ENCODE measurements around the gene FABP3.

The FABP3 gene

GRCh38 chr1:31373056-31373896, at the start of gene FABP3:
Gene FABP3, minus strand, starts transcription at chr1:31373076. Its CDS starts 62 bp downstream, at chr1:31373014.
- no peak for DNase-seq (ENCODE audit: low read depth in 2 of 2, low spot score in 1 of 2)

GRCh38 chr1:31421371-31422040, 48.6 kb upstream of the FABP3 start:
- no peak for DNase-seq (ENCODE audit: low read depth in 2 of 2, low spot score in 1 of 2)

DNA sequence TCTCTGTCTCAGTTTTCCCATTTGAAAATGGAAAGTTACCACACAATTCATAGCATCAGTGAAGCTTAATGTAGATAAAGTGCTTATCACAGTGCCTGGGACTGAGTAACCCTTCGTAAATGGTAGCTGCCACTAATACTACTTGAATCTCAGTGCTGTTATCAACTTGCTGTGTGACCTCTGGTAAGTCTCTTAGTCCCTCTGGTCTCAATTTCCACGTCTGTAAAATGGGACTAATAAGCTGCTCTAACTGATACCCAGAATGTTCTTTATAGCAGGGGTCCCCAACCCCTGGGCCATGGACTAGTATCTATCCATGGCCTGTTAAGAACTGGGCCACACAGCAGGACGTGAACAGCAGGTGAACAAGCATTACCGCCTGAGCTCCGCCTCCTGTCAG, 47.8 kb upstream of the FABP3 start:
- DNase-seq (ENCODE audit: low read depth in 2 of 2, low spot score in 1 of 2) = no peak

GRCh38 chr1:31418626-31419323, 45.9 kb upstream of the FABP3 start:
- no peak for DNase-seq (ENCODE audit: low read depth in 2 of 2, low spot score in 1 of 2)

DNA sequence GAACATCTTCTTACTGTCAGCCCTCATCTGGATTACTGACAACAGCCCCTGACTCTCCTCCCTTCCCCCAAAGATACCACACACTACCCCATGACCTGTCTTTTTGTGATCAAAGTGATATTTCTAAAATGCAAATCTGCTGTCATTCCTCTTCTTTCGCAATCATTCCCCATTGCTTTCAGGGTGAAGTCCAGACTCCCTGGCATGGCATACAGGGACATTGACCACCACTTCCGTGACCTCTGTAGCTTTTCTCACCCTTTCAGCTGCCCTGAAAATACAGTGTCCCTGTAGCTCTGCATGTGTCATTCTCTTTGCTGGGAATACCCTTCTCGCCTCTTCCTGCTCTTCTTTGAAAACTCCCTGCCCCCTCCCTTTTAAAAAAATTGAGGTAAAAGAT, 44.3 kb upstream of the FABP3 start:
- no peak for DNase-seq (ENCODE audit: low read depth in 2 of 2, low spot score in 1 of 2)

DNA sequence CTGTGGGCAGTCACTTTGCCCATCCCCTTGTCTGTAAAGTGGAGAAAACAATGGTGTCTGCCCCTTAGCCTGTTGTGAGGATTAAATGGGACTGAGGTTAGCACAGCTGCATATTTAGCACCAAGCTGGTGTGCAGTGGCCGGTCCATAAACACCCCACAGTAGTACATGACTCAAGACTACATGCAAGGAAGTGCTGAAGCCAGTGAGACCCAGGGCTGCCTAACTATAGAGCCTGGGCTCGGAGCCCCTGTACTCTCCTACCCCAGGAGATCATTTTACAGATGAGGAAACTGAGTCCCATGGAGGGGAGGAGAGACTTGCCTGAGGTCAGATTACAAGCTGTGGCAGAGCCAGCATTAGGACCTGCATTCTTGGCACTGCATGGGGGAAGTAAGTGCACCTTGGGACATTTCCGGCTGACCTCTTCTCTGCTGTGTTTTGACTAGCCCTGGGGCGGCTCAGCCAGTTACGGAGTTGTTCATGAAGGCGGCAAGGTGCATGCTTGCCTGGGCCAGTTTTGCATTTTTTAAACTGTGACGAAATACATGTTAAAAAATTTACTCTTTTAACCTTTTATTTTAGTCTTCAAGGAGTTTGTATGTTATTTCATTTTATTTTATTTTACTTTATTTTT, 43.3 kb upstream of the FABP3 start:
- DNase-seq (ENCODE audit: low read depth in 2 of 2, low spot score in 1 of 2) = no peak

- no peak for DNase-seq (ENCODE audit: low read depth in 2 of 2, low spot score in 1 of 2)
These were observed 42.8 kb upstream of the FABP3 start for GRCh38 chr1:31415658-31416057.

- DNase-seq (ENCODE audit: low read depth in 2 of 2, low spot score in 1 of 2) = no peak
These were observed 42.1 kb upstream of the FABP3 start for GRCh38 chr1:31414980-31415370.

- no peak for DNase-seq (ENCODE audit: low read depth in 2 of 2, low spot score in 1 of 2)
These were observed 40.6 kb upstream of the FABP3 start for GRCh38 chr1:31413405-31414001.

DNA sequence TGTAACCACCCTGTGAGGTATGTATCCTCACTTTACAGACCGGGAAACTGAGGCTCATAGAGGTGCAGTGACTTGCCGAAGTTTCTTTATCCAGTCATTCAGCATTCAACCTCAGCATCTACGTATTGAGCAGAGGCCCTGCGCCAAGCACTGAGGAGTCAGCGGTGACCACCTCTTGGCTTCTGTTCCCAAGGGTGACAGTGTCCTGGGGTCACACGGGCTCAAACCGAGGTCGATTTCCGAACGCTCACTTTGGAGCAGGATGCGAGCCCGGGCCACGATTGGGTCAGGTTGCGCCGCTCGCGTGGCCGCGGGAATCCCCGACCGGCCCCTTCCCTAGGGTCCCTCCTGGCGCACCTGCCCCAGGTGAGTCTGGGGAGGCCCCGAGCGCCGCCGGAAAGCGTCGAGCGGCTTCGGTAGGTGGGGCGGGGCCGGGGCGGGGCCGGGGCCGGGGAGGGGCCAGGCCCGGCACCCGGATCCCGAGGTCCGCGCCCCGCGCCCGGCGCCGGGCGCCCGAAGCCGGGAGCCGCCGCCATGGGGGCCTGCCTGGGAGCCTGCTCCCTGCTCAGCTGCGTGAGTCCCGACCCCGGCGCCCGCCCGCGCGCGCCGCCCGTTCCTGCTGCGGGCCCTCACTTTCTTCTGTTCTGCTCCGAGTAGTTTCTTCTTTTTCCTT, 40.0 kb upstream of the FABP3 start, which contains the start of gene SERINC2:
SERINC2 (plus strand) TSS at position 482 of the 673 bp plus-strand sequence; CDS start at position 535, 53 bp downstream.
- DNase-seq (ENCODE audit: low read depth in 2 of 2, low spot score in 1 of 2) = no peak

DNA sequence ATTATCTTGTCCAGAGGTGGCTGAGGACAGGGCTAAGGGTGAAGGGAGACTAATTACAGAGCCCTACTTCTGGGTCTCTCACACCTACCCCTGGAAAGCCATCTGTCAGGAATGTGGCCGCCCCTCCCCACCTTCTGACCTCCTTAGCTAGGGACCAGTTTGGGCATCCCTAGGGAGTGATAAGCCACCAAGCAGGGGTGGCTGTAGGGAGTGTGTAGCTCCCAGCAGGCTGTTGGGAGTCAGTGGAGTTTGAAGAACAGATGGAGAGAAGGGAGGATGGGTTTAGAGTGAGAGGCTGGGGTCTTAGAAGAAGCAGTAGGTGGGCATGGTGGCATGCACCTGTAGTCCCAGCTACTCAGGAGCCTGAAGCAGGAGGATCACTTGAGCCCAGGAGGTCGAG, 39.3 kb upstream of the FABP3 start:
- DNase-seq (ENCODE audit: low read depth in 2 of 2, low spot score in 1 of 2) = no peak

GRCh38 chr1:31410871-31411270, 38.0 kb upstream of the FABP3 start:
- no peak for DNase-seq (ENCODE audit: low read depth in 2 of 2, low spot score in 1 of 2)

GRCh38 chr1:31409946-31410858, 37.3 kb upstream of the FABP3 start:
- DNase-seq (ENCODE audit: low read depth in 2 of 2, low spot score in 1 of 2) = no peak

DNA sequence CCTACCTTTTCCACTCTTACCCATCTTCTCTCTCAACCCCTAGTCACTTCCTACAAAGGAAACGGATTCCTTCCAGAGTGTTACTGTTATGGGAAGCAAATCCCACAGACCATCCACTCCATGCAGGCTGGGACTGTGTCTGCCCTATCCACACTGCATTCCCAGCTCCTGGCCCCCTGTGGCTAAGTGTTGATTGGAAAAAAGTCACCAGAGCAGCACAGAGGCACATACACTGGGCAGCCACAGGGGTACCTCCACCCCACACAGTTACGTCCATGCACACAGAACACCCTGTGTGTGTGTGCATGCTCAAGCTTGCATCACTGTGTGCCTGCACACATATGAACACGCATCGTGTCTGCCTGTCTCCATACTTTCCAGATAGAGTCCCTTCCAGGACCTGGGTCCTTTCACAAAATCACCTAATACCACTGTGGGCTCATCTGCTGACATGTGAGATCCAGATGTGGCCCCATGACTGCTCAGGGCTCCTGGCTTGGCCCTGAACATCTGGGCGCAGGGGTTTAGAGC, 36.0 kb upstream of the FABP3 start:
- no peak for DNase-seq (ENCODE audit: low read depth in 2 of 2, low spot score in 1 of 2)

GRCh38 chr1:31407029-31407626, 34.3 kb upstream of the FABP3 start:
- no peak for DNase-seq (ENCODE audit: low read depth in 2 of 2, low spot score in 1 of 2)

GRCh38 chr1:31405578-31406245, 32.8 kb upstream of the FABP3 start:
- DNase-seq (ENCODE audit: low read depth in 2 of 2, low spot score in 1 of 2) = no peak

- no peak for DNase-seq (ENCODE audit: low read depth in 2 of 2, low spot score in 1 of 2)
These were observed 28.4 kb upstream of the FABP3 start for GRCh38 chr1:31401241-31401640.

GRCh38 chr1:31400393-31400792, 27.5 kb upstream of the FABP3 start:
- DNase-seq (ENCODE audit: low read depth in 2 of 2, low spot score in 1 of 2) = no peak
